ENCODE results near the gene CCND3.

Gene CCND3
- total RNA-seq: 79.4 to 131 (median 110) reads per million in 17 experiments

- peak; percentile 97 to 99 (median 98) for DNase-seq
Measured at GRCh38 chr6:41941280-41942066, at the start of gene CCND3. TSS of gene CCND3 (minus strand) at chr6:41941808. CDS start at chr6:41941649, 159 bp downstream.

- no peak for DNase-seq
Measured at GRCh38 chr6:41986339-41986738, 44.7 kb upstream of the CCND3 start.

DNA sequence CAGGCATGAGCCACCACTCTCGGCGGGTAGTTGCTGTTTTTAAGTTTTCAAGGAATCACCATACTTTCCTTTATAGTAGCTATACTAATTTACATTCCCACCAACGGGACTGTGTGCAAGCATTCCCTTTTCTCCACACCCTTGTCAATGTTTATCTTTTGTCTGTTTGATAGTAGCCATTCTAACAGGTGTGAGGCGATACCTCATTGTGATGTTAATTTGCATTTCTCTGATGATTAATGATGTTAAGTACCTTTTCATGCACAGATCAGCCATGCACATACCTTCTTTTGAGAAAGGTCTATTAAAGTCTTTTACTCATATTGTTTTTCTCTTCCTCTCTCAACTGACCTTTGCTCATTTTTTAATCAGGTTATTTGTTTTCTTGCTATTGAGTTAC is 43.0 kb upstream of the CCND3 start:
- no peak for DNase-seq

GRCh38 chr6:41976794-41977484 is 35.3 kb upstream of the CCND3 start:
- peak; percentile 55 to 88 (median 78) for DNase-seq

GRCh38 chr6:41975276-41975675 is 33.7 kb upstream of the CCND3 start:
- no peak for DNase-seq

GRCh38 chr6:41974281-41974825 is 32.7 kb upstream of the CCND3 start:
- DNase-seq: no peak

- DNase-seq: no peak
Measured at GRCh38 chr6:41972826-41973225, 31.2 kb upstream of the CCND3 start.

GRCh38 chr6:41970436-41970846 is 28.8 kb upstream of the CCND3 start:
- peak; percentile 90 to 98 (median 94) for DNase-seq

GRCh38 chr6:41967312-41968287 is 26.0 kb upstream of the CCND3 start:
- peak; percentile 43 to 78 (median 59) for DNase-seq

DNA sequence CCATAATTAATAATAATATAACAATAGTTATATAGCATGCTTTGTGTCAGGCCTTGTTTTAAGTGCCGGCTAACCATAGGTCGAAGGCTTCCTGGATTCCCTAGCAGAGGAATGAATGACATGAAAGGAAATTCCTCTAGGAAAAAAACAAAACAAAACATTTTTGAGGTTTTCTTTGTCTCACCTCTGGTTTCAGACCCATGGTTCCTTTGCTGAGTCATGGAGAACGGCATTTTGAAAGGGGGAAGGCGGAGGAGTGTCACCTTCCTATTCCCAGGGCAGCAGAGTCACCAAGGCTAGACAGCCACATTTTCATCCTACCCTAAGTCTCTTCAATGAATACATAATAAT is 25.3 kb upstream of the CCND3 start:
- peak; percentile 19 to 63 (median 62) for DNase-seq

DNA sequence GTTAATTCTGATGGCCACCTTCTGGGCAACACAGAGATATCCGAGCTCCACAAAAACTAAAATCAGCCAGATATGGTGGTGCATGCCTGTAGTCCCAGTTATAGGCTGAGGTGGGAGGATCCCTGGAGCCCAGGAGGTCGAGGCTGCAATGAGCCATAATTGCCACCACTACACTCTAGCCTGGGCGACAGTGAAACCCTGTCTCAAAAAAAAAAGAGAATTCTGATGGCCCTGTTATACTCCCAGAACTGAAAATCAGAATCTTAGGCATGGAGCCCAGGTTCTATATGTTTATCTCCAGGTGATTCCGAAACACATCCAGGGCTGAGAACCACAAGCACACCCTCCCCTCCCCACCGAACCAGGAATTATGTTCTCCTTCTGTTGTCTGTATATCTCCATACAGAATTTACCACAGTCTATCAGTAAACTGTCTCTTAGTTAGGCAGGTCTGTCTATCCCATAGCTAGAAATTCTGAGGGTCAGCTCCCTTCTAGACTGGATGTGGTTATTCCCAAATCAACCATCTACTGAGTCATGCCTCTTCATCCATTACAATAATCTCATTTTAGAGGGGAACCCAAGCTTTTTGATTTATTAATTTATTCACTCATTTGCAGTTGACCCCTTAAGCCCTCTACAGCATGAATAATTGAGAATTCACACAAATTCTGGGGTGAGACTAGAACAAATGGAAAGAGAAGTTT is 24.8 kb upstream of the CCND3 start:
- no peak for DNase-seq

GRCh38 chr6:41965429-41966213 is 24.0 kb upstream of the CCND3 start:
- no peak for DNase-seq

DNA sequence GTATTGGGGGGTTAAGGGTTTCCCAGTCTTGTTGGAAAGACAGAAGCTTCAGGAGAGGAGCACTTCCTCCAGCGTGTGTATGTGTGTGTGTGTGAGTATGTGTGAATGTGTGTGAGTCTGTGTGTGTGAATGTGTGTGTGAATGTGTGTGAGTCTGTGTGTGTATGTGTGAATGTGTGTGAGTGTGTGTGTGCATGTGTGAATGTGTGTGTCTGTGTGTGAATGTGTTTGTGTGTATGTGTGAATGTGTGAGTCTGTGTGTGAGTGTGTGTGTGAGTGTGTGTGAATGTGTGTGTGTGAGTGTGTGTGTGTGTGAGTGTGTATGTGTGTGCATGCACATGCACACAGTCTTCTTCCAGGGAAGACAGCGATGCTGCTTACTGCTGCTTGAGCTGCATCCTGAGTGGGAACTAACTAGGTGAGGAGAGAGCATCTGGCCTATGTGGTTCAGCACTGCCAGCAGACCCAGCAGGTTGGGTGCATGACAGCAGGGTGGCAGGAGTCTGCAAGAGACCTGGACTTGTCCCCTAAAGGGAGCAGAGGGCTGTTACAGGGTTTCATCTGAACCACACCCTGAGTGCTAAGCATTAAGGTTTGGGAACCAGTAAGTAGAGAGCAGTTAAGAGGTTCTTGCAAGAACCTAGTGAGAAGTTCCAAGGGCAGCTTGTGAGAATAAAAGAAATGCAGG is 22.7 kb upstream of the CCND3 start:
- DNase-seq: no peak

DNA sequence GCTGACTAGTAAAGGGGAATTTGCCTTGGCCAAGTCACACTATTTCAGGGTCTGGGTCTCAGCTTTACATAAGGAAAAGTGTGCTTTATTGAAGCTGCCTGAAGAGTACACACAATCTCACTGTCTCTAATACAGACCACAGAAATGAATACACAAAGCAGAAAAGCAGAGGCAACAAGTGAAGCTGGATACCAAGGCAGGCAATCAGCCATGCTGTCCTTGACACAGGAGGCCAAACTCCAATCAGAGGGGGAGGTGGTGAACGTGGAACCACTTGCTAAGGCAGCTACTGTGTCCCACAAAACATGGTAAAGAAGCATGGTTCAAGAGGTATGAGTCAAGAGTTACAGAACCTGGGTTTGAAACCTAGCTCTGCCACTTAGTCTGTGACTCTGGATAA is 21.8 kb upstream of the CCND3 start:
- no peak for DNase-seq

- DNase-seq: no peak
Measured at GRCh38 chr6:41960028-41960427, 18.4 kb upstream of the CCND3 start.

GRCh38 chr6:41958022-41958856 is 16.6 kb upstream of the CCND3 start:
- DNase-seq: no peak

- DNase-seq: no peak
Measured at GRCh38 chr6:41957117-41957516, 15.5 kb upstream of the CCND3 start.

- DNase-seq: no peak
Measured at GRCh38 chr6:41955412-41955811, 13.8 kb upstream of the CCND3 start.

DNA sequence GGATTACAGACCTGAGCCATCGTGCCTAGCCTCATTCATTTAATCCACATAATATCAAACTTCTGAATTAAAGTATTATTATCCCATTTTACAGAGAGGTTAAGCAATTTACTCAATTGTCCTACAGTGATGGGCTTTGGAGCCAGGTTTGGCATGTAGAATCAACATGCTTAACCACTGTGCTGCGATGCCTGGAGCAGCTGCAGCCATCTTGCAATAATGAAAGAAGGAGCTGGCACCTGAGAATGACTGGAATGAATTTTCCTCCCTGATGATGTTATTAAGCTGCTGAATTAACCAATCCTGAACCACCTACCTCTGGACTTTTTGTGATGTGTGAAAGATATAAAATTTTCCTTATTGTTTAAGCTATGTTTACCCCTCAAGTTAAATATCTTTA is 13.1 kb upstream of the CCND3 start:
- DNase-seq: no peak
